HAP-1 (cell line): ENCODE results near the gene EML1.
A peak's percentile ranks its signal among the peaks of the same experiment; 100 is the strongest.
"Not testable (repeated sequence)": the region's sequence is repeated elsewhere in the genome, so short reads cannot be mapped to it uniquely, and the experiment has no call there.

Source experiments
- DNase-seq, 2 experiments: peaks; one replicate each; pipeline ENCODE4 v3.0.0-alpha.2; 2016 to 2020; ENCODE audit warnings: low spot score in 2 of 2
- H3K27me3 ChIP-seq: fragments of 250-450 bp; sonication (Bioruptor Pico); 2 replicates; pipeline ENCODE4 v1.5.1; 2020; ENCODE audit warnings: low read depth, mild to moderate bottlenecking, moderate library complexity
- H3K36me3 ChIP-seq: fragments of 250-450 bp; sonication (Bioruptor Pico); replicated peaks from 2 replicates; pipeline ENCODE4 v1.5.1; 2020; ENCODE audit warnings: mild to moderate bottlenecking
- H3K4me1 ChIP-seq: fragments of 250-450 bp; sonication (Bioruptor Pico); 2 replicates; pipeline ENCODE4 v1.5.1; 2020; ENCODE audit warnings: mild to moderate bottlenecking
- H3K4me3 ChIP-seq: fragments of 250-450 bp; sonication (Bioruptor Pico); 2 replicates; pipeline ENCODE4 v1.5.1; 2020; ENCODE audit warnings: mild to moderate bottlenecking, moderate library complexity
- H3K9me3 ChIP-seq: fragments of 250-450 bp; sonication (Bioruptor Pico); 2 replicates; pipeline ENCODE4 v1.5.1; 2020; ENCODE audit warnings: mild to moderate bottlenecking, moderate library complexity
- in situ Hi-C: fragments of 300-500 bp; cut with MboI; formaldehyde crosslinking; loops from 3 replicates; pipeline ENCODE4 v1.14.3; 2020; ENCODE audit warnings: low sequenced_read_pairs, inconsistent platforms, mixed read lengths

The EML1 gene

GRCh38 chr14:99760817-99761216 lies 32.4 kb upstream of the EML1 start:
- H3K4me1 ChIP-seq: no peaks in the 10 kb centered on the region
- DNase-seq: no peak
- no peaks in the 10 kb centered on the region for H3K9me3 ChIP-seq
- no peaks in the 10 kb centered on the region for H3K27me3 ChIP-seq
- in situ Hi-C loops: no loop called here
- no peaks in the 10 kb centered on the region for H3K36me3 ChIP-seq
- H3K4me3 ChIP-seq: no peak overlapping the region

- in situ Hi-C loops, H3K36me3 ChIP-seq, H3K4me1 ChIP-seq, DNase-seq, H3K4me3 ChIP-seq, H3K9me3 ChIP-seq, H3K27me3 ChIP-seq: not testable (repeated sequence)
Observed at GRCh38 chr14:99762911-99763310, 30.3 kb upstream of the EML1 start.

- H3K9me3 ChIP-seq: no peaks in the 10 kb centered on the region
- no peaks in the 10 kb centered on the region for H3K27me3 ChIP-seq
- no peaks in the 10 kb centered on the region for H3K4me1 ChIP-seq
- H3K36me3 ChIP-seq: no peaks in the 10 kb centered on the region
- in situ Hi-C loops: no loop called here
- no peak for DNase-seq
- H3K4me3 ChIP-seq: no peak overlapping the region
Observed at GRCh38 chr14:99763527-99764221, 29.5 kb upstream of the EML1 start.

GRCh38 chr14:99764222-99764706 lies 28.9 kb upstream of the EML1 start:
- no peak for DNase-seq
- Histone ChIP-seq H3K4me3 (no peak overlapping the region), H3K9me3 (no peaks in the 10 kb centered on the region), H3K4me1 (no peaks in the 10 kb centered on the region), H3K27me3 (no peaks in the 10 kb centered on the region), H3K36me3 (no peaks in the 10 kb centered on the region)
- in situ Hi-C loops: no loop called here

- in situ Hi-C loops: no loop called here
- Histone ChIP-seq H3K4me1 (peaks cover 12% of the 10 kb centered on the region; the same call in 1 of the 2 replicates), H3K9me3 (no peaks in the 10 kb centered on the region), H3K36me3 (no peaks in the 10 kb centered on the region), H3K4me3 (no peak overlapping the region), H3K27me3 (no peaks in the 10 kb centered on the region)
- DNase-seq: no peak
Observed at GRCh38 chr14:99768381-99768780, 24.8 kb upstream of the EML1 start.

- H3K4me3 ChIP-seq: no peak overlapping the region
Observed at GRCh38 chr14:99769123-99769522, 24.1 kb upstream of the EML1 start.

GRCh38 chr14:99769799-99770198 lies 23.4 kb upstream of the EML1 start:
- H3K9me3 ChIP-seq: no peaks in the 10 kb centered on the region
- in situ Hi-C loops: no loop called here
- no peaks in the 10 kb centered on the region for H3K36me3 ChIP-seq
- H3K27me3 ChIP-seq: no peaks in the 10 kb centered on the region
- no peak for DNase-seq
- H3K4me3 ChIP-seq: no peak overlapping the region
- peaks cover 23% of the 10 kb centered on the region for H3K4me1 ChIP-seq

More at GRCh38 chr14:99769123-99769522, 24.1 kb upstream of the EML1 start:
- no peak for DNase-seq
- Histone ChIP-seq H3K36me3 (no peaks in the 10 kb centered on the region), H3K4me1 (peaks cover 16% of the 10 kb centered on the region), H3K27me3 (no peaks in the 10 kb centered on the region), H3K9me3 (no peaks in the 10 kb centered on the region)
- in situ Hi-C loops: no loop called here

- H3K27me3 ChIP-seq: peaks cover 2% of the 10 kb centered on the region; the same call in 1 of the 2 replicates
- H3K36me3 ChIP-seq: no peaks in the 10 kb centered on the region
- H3K4me3 ChIP-seq: no peak overlapping the region
- peak in 1 of 2 experiments; percentile 29 for DNase-seq
- in situ Hi-C loops: no loop called here
- peaks cover 30% of the 10 kb centered on the region for H3K4me1 ChIP-seq
- no peaks in the 10 kb centered on the region for H3K9me3 ChIP-seq
Observed at GRCh38 chr14:99772371-99773283, 20.6 kb upstream of the EML1 start.

- H3K4me3 ChIP-seq: no peak overlapping the region
- peaks cover 4% of the 10 kb centered on the region for H3K27me3 ChIP-seq
- no peak for DNase-seq
- no peaks in the 10 kb centered on the region for H3K36me3 ChIP-seq
- in situ Hi-C loops: no loop called here
- peaks cover 9% of the 10 kb centered on the region; the same call in 1 of the 2 replicates for H3K9me3 ChIP-seq
- H3K4me1 ChIP-seq: peaks cover 30% of the 10 kb centered on the region
Observed at GRCh38 chr14:99773521-99774497, 19.4 kb upstream of the EML1 start.

- peaks cover 5% of the 10 kb centered on the region for H3K27me3 ChIP-seq
- peaks cover 30% of the 10 kb centered on the region for H3K4me1 ChIP-seq
- in situ Hi-C loops: no loop called here
- DNase-seq: peak; percentile 80 to 89
- H3K36me3 ChIP-seq: no peaks in the 10 kb centered on the region
- no peak overlapping the region for H3K4me3 ChIP-seq
- H3K9me3 ChIP-seq: peaks cover 9% of the 10 kb centered on the region; the same call in 1 of the 2 replicates
Observed at GRCh38 chr14:99774556-99775307, 18.5 kb upstream of the EML1 start.

- Histone ChIP-seq H3K4me3 (no peak overlapping the region), H3K36me3 (no peaks in the 10 kb centered on the region), H3K4me1 (peaks cover 30% of the 10 kb centered on the region), H3K27me3 (peaks cover 5% of the 10 kb centered on the region), H3K9me3 (peaks cover 9% of the 10 kb centered on the region; the same call in 1 of the 2 replicates)
- in situ Hi-C loops: no loop called here
- DNase-seq: no peak
Observed at GRCh38 chr14:99775351-99775750, 17.9 kb upstream of the EML1 start.

GRCh38 chr14:99777951-99778350 lies 15.3 kb upstream of the EML1 start:
- in situ Hi-C loops: no loop called here
- H3K9me3 ChIP-seq: peaks cover 9% of the 10 kb centered on the region; the same call in 1 of the 2 replicates
- DNase-seq: no peak
- no peaks in the 10 kb centered on the region for H3K36me3 ChIP-seq
- H3K4me3 ChIP-seq: no peak overlapping the region
- peaks cover 20% of the 10 kb centered on the region for H3K4me1 ChIP-seq
- H3K27me3 ChIP-seq: peaks cover 5% of the 10 kb centered on the region
